ENCODE data around the gene NDRG4. TPM values are rescaled to one million over a fixed set of nuclear protein-coding genes. Genes with fewer than 3 reads are reported as not detected.

Gene NDRG4
- total and polyA plus RNA-seq, 4 donors, result 5.3 to 18.7 (median 14.2) TPM

DNA sequence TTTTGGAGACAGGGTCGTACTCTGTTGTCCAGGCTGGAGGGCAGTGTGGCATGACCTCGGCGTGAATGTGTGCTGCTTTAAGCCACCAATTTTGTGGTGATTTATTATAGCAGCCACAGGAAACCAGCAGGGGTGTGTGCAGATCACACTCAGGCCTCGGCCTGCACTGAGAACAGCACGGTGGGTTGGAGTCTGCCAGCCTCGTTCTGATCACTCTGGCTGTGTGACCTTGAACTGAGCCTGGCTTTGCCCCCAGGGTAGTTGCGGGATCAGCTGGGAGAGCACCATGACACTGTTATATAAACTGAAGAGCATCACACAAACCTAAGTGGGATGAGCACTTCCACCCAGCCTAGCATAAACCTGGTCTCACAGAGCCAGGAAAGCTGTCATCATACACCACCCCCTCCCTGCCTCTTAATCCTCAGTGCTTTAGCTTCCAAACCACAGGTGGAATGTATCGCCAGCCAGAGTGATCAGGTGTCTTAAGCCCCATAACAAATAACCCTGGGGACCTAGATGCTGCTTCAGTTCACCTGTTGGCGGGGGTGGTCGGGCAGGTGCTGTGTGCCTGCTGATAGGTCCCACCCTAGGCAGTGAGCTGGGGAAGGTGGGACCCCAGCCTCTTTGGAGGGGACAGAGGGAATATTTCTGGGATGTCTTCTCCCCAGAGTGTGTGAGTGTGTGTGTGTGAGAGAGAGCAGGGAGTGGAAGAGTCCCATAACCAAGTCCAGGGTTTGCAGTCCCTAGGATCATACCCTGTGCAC is 28.6 kb upstream of the NDRG4 start:
- Histone ChIP-seq H3K27ac (ENCODE audit: low read depth in 1 of 2, low read length in 1 of 2) (peak overlapping the region; percentile 11 to 26), H3K27me3 (ENCODE audit: control insufficient read depth in 3 of 3, insufficient read depth in 3 of 3, low read length in 2 of 3) (peaks cover 0 to 25% (median 17%) of the 10 kb centered on the region in 3 donors), H3K9ac (ENCODE audit: insufficient read depth in 1 of 2, low read length in 2 of 2) (no peak overlapping the region), H3K4me3 (no peak overlapping the region), H3K36me3 (ENCODE audit: control insufficient read depth in 4 of 4, insufficient read depth in 4 of 4, low read length in 4 of 4) (no peaks in the 10 kb centered on the region), H3K9me3 (ENCODE audit: control insufficient read depth in 4 of 4, insufficient read depth in 3 of 4, low read length in 3 of 4) (no peaks in the 10 kb centered on the region), H3K4me1 (ENCODE audit: control insufficient read depth in 5 of 5, insufficient read depth in 5 of 5, low read length in 5 of 5) (peaks cover 0 to 14% (median 0%) of the 10 kb centered on the region in 5 donors)
- WGBS, 2 donors, result 47 to 50% methylated on average over 10 of the region's 10 CpGs
- TF ChIP-seq, protein P1, sequence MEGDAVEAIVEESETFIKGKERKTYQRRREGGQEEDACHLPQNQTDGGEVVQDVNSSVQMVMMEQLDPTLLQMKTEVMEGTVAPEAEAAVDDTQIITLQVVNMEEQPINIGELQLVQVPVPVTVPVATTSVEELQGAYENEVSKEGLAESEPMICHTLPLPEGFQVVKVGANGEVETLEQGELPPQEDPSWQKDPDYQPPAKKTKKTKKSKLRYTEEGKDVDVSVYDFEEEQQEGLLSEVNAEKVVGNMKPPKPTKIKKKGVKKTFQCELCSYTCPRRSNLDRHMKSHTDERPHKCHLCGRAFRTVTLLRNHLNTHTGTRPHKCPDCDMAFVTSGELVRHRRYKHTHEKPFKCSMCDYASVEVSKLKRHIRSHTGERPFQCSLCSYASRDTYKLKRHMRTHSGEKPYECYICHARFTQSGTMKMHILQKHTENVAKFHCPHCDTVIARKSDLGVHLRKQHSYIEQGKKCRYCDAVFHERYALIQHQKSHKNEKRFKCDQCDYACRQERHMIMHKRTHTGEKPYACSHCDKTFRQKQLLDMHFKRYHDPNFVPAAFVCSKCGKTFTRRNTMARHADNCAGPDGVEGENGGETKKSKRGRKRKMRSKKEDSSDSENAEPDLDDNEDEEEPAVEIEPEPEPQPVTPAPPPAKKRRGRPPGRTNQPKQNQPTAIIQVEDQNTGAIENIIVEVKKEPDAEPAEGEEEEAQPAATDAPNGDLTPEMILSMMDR (IDR thresholded peaks at IDR 0.05; ENCODE audit: control extremely low read depth, extremely low read depth), result no peak
- DNase-seq, result no peak
- no peak for ATAC-seq (ENCODE audit: insufficient read depth, low FRiP score)

DNA sequence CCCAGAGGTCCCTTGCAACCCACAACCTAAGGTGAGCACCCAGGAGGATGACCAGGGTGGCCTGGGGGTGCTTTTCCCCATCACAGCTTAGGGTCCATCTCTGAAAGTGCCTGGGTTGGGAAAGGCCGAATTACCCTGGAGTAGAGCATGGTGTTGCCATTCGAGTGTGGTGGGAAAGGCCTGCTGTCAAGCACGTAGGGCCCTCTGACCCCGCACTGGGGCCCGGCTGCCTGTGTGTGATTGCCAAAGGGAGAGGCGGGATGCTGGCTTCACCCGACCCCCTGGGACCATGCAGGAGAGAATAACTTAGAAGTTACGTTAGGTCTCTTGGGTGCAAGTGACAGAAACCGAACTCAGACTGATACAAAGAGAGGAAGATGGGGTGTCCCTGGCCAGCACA is 27.7 kb upstream of the NDRG4 start:
- H3K27me3 ChIP-seq (ENCODE audit: control insufficient read depth in 3 of 3, insufficient read depth in 3 of 3, low read length in 2 of 3), result peaks cover 0 to 18% (median 10%) of the 10 kb centered on the region in 3 donors
- H3K4me3 ChIP-seq, result no peak overlapping the region
- WGBS, 2 donors, result 90 to 93% methylated on average over 9 of the region's 9 CpGs
- ATAC-seq (ENCODE audit: insufficient read depth, low FRiP score) (no peak), DNase-seq (no peak)
- peaks cover 0 to 14% (median 0%) of the 10 kb centered on the region in 5 donors for H3K4me1 ChIP-seq (ENCODE audit: control insufficient read depth in 5 of 5, insufficient read depth in 5 of 5, low read length in 5 of 5)
- H3K9ac ChIP-seq (ENCODE audit: insufficient read depth in 1 of 2, low read length in 2 of 2), result no peak overlapping the region
- no peaks in the 10 kb centered on the region for H3K9me3 ChIP-seq (ENCODE audit: control insufficient read depth in 4 of 4, insufficient read depth in 3 of 4, low read length in 3 of 4)
- peak overlapping the region; percentile 6 to 63 for H3K27ac ChIP-seq (ENCODE audit: low read depth in 1 of 2, low read length in 1 of 2)
- no peaks in the 10 kb centered on the region for H3K36me3 ChIP-seq (ENCODE audit: control insufficient read depth in 4 of 4, insufficient read depth in 4 of 4, low read length in 4 of 4)
- TF ChIP-seq, protein P1 (IDR thresholded peaks at IDR 0.05; ENCODE audit: control extremely low read depth, extremely low read depth), result no peak

DNA sequence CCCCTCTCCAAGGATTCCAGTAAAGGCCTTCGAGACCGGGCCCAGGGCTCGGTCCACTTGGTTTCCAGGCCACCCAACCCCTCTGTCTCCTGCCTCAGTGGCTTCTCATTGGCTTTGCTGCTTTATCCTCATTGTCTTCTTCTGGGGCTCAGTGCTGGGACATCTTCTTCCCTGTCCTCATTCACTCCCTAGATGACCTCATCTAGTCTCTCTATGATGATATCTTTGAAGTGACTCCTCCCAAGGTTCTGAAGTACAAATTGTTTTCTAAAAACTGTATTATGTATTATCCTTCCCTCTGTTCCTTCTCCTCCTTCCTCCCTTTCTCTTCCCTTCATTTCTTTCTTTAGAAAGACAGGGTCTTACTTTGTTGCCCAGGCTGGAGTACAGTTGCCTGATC is 27.1 kb upstream of the NDRG4 start:
- WGBS, 2 donors, result 94 to 96% methylated on average over 3 of the region's 3 CpGs
- DNase-seq, result no peak
- Histone ChIP-seq H3K9ac (ENCODE audit: insufficient read depth in 1 of 2, low read length in 2 of 2) (no peak overlapping the region), H3K27ac (ENCODE audit: low read depth in 1 of 2, low read length in 1 of 2) (peak overlapping the region; percentile 69 to 83), H3K9me3 (ENCODE audit: control insufficient read depth in 4 of 4, insufficient read depth in 3 of 4, low read length in 3 of 4) (no peaks in the 10 kb centered on the region), H3K27me3 (ENCODE audit: control insufficient read depth in 3 of 3, insufficient read depth in 3 of 3, low read length in 2 of 3) (peaks cover 0 to 14% (median 7%) of the 10 kb centered on the region in 3 donors), H3K4me3 (no peak overlapping the region), H3K4me1 (ENCODE audit: control insufficient read depth in 5 of 5, insufficient read depth in 5 of 5, low read length in 5 of 5) (peaks cover 0 to 14% (median 0%) of the 10 kb centered on the region in 5 donors), H3K36me3 (ENCODE audit: control insufficient read depth in 4 of 4, insufficient read depth in 4 of 4, low read length in 4 of 4) (no peaks in the 10 kb centered on the region)
- no peak for ATAC-seq (ENCODE audit: insufficient read depth, low FRiP score)
- TF ChIP-seq, protein P1 (IDR thresholded peaks at IDR 0.05; ENCODE audit: control extremely low read depth, extremely low read depth), result no peak

All from lung (tissue), 12 donors.